Stimulated activated CD4-positive, alpha-beta T cell treated with anti-CD3 and anti-CD28 coated beads, TNF-alpha, amount 100 ng/mL, for 4 hours (primary cell): ENCODE measurements around the gene CHD5.

Experiments
- DNase-seq, 3 experiments: peaks; one replicate each; pipeline ENCODE4 v3.0.0-alpha.2; 2020; ENCODE audit warnings: low read depth in 3 of 3

The CHD5 gene

GRCh38 chr1:6099787-6100765 lies 80.0 kb downstream of the CHD5 start:
- no peak for DNase-seq

GRCh38 chr1:6099297-6099696 lies 80.8 kb downstream of the CHD5 start:
- DNase-seq, result no peak

GRCh38 chr1:6098303-6099215 lies 81.6 kb downstream of the CHD5 start:
- no peak for DNase-seq

- no peak for DNase-seq
Observed at GRCh38 chr1:6097824-6098223, 82.3 kb downstream of the CHD5 start.

- no peak for DNase-seq
Observed at GRCh38 chr1:6097117-6097595, 83.0 kb downstream of the CHD5 start.

- no peak for DNase-seq
Observed at GRCh38 chr1:6096243-6097116, 83.6 kb downstream of the CHD5 start.

- no peak for DNase-seq
Observed at GRCh38 chr1:6095511-6096242, 84.4 kb downstream of the CHD5 start.

- DNase-seq, result no peak
Observed at GRCh38 chr1:6094801-6095505, 85.2 kb downstream of the CHD5 start.

GRCh38 chr1:6094246-6094645 lies 85.9 kb downstream of the CHD5 start:
- no peak for DNase-seq

- DNase-seq, result no peak
Observed at GRCh38 chr1:6093611-6094010, 86.5 kb downstream of the CHD5 start.

- no peak for DNase-seq
Observed at GRCh38 chr1:6093071-6093470, 87.0 kb downstream of the CHD5 start.

- no peak for DNase-seq
Observed at GRCh38 chr1:6092211-6092610, 87.9 kb downstream of the CHD5 start.

GRCh38 chr1:6091823-6092109 lies 88.4 kb downstream of the CHD5 start:
- no peak for DNase-seq

- no peak for DNase-seq
Observed at GRCh38 chr1:6090996-6091822, 88.9 kb downstream of the CHD5 start.

- DNase-seq, result no peak
Observed at GRCh38 chr1:6090288-6090687, 89.8 kb downstream of the CHD5 start.

- DNase-seq, result no peak
Observed at GRCh38 chr1:6088956-6089355, 91.2 kb downstream of the CHD5 start.

GRCh38 chr1:6087958-6088357 lies 92.2 kb downstream of the CHD5 start:
- no peak for DNase-seq

- DNase-seq, result no peak
Observed at GRCh38 chr1:6087377-6087772, 92.7 kb downstream of the CHD5 start.

GRCh38 chr1:6086762-6087376 lies 93.3 kb downstream of the CHD5 start:
- DNase-seq, result no peak
